Occipital lobe (tissue), 2 donors: ENCODE data around the gene ZBTB34. TPM values are rescaled to one million over a fixed set of nuclear protein-coding genes. Genes with fewer than 3 reads are reported as not detected.

Source experiments
- DNase-seq: peaks from one replicate; lab custom pipeline; 2025; lab: John Stamatoyannopoulos, UW
- total RNA-seq: library from RNA; depleted of rRNA; stranded (reverse); fragments of >200 nt; gene quantifications from one replicate; pipeline ENCODE4 v1.2.3, GENCODE V29; 2014

Gene ZBTB34
- total RNA-seq, 1 donor from 2014 or later, result 83.0 TPM

GRCh38 chr9:126876531-126876930, 16.1 kb downstream of the ZBTB34 start:
- DNase-seq, result no peak

GRCh38 chr9:126877418-126877817, 17.0 kb downstream of the ZBTB34 start:
- DNase-seq, result no peak

GRCh38 chr9:126879288-126879687, 18.8 kb downstream of the ZBTB34 start:
- DNase-seq, result no peak

- DNase-seq, result no peak
These were observed 19.9 kb downstream of the ZBTB34 start for GRCh38 chr9:126880226-126880946.

- no peak for DNase-seq
These were observed 20.5 kb downstream of the ZBTB34 start for GRCh38 chr9:126880947-126881332.

- DNase-seq, result no peak
These were observed 22.3 kb downstream of the ZBTB34 start for GRCh38 chr9:126882746-126883145.

GRCh38 chr9:126883636-126884035, 23.2 kb downstream of the ZBTB34 start:
- DNase-seq, result no peak

- no peak for DNase-seq
These were observed 24.7 kb downstream of the ZBTB34 start for GRCh38 chr9:126885131-126885641.

- DNase-seq, result no peak
These were observed 25.8 kb downstream of the ZBTB34 start for GRCh38 chr9:126886034-126886822.

- DNase-seq, result no peak
These were observed 26.5 kb downstream of the ZBTB34 start for GRCh38 chr9:126886897-126887296.

- DNase-seq, result no peak
These were observed 31.2 kb downstream of the ZBTB34 start for GRCh38 chr9:126891676-126892075.

- DNase-seq, result no peak
These were observed 32.6 kb downstream of the ZBTB34 start for GRCh38 chr9:126893079-126893478.

GRCh38 chr9:126894052-126894603, 33.7 kb downstream of the ZBTB34 start:
- no peak for DNase-seq

- no peak for DNase-seq
These were observed 41.8 kb downstream of the ZBTB34 start for GRCh38 chr9:126902210-126902609.

GRCh38 chr9:126904586-126904985, 44.1 kb downstream of the ZBTB34 start:
- no peak for DNase-seq

GRCh38 chr9:126906091-126906490, 45.7 kb downstream of the ZBTB34 start:
- no peak for DNase-seq

GRCh38 chr9:126907058-126907457, 46.6 kb downstream of the ZBTB34 start:
- no peak for DNase-seq

- peak; percentile 94 for DNase-seq
These were observed 54.2 kb downstream of the ZBTB34 start, which contains the start of gene RALGPS1 for GRCh38 chr9:126914458-126915280. TSS of gene RALGPS1 (plus strand) at chr9:126914782. CDS start at chr9:126962290, 47,508 bp downstream.

- DNase-seq, result no peak
These were observed 54.9 kb downstream of the ZBTB34 start for GRCh38 chr9:126915281-126915816.

- no peak for DNase-seq
These were observed 55.6 kb downstream of the ZBTB34 start for GRCh38 chr9:126915846-126916543.
